HEK293 (cell line): Measurements from ENCODE around the gene CAPN13.
A peak's percentile ranks its signal among the peaks of the same experiment; 100 is the strongest.

Experiments used
- CTCF ChIA-PET: fragments of 350-600 bp; formaldehyde crosslinking; extraction: SDS; loops from one replicate; lab custom pipeline; 2021; ENCODE audit warnings: antibody characterized with exemption; lab: Yijun Ruan, JAX
- POLR2A ChIA-PET: fragments of 300-600 bp; formaldehyde crosslinking; extraction: SDS; loops from one replicate; lab custom pipeline; 2020; ENCODE audit warnings: antibody characterized with exemption, inconsistent platforms; lab: Yijun Ruan, JAX
- H3K27ac ChIP-seq: fragments of 200-500 bp; sonication (Bioruptor generic); 2 replicates; pipeline ENCODE4 v1.5.1; 2014; ENCODE audit warnings: low read depth, low read length, control low read depth, inconsistent platforms; ENCODE audit errors: extremely low read depth
- H3K36me3 ChIP-seq, 2 experiments: fragments of 200-500 bp in 1 of 2; sonication (Bioruptor generic) in 1 of 2; 1 replicate in 1 of 2; 2 replicates in 1 of 2; pipeline ENCODE4 v1.5.1; 2014 to 2017; ENCODE audit warnings: inconsistent platforms in 2 of 2, low read length in 2 of 2; ENCODE audit not compliant: control insufficient read depth in 2 of 2, insufficient read depth in 1 of 2
- H3K4me1 ChIP-seq: fragments of 200-500 bp; sonication (Bioruptor generic); 2 replicates; pipeline ENCODE4 v1.5.1; 2014; ENCODE audit warnings: mild to moderate bottlenecking, low read length, inconsistent platforms; ENCODE audit not compliant: control insufficient read depth, insufficient read depth
- H3K4me3 ChIP-seq: 2 replicates; pipeline ENCODE4 v1.5.1; 2011; ENCODE audit warnings: low read depth, mild to moderate bottlenecking, control low read depth, low read length, moderate library complexity
- H3K9me3 ChIP-seq: fragments of 200-500 bp; sonication (Bioruptor generic); 2 replicates; pipeline ENCODE4 v1.5.1; 2014; ENCODE audit warnings: low read depth, low read length, inconsistent platforms; ENCODE audit not compliant: control insufficient read depth, insufficient read depth
- BCL11A ChIP-seq: fragments of 450-650 bp; formaldehyde crosslinking; IDR thresholded peaks from 2 replicates; pipeline ENCODE4 v1.5.1; 2016; ENCODE audit warnings: low read depth, missing biosample characterization, missing genetic modification characterization
- CTCF ChIP-seq: fragments of 450-650 bp; formaldehyde crosslinking; IDR thresholded peaks from 2 replicates; pipeline ENCODE4 v1.5.1; 2016; ENCODE audit warnings: missing biosample characterization, missing genetic modification characterization
- HOXA7 ChIP-seq: sonication (generic); formaldehyde crosslinking; IDR thresholded peaks from 2 replicates; pipeline ENCODE4 v1.8.1; 2022; ENCODE audit warnings: missing genetic modification reagents, borderline replicate concordance
- KLF17 ChIP-seq: fragments of 450-650 bp; formaldehyde crosslinking; IDR thresholded peaks from 2 replicates; pipeline ENCODE4 v1.5.1; 2016; ENCODE audit warnings: missing biosample characterization, missing genetic modification characterization
- PRDM10 ChIP-seq: fragments of 450-650 bp; formaldehyde crosslinking; IDR thresholded peaks from 2 replicates; pipeline ENCODE4 v1.5.1; 2016; ENCODE audit warnings: missing biosample characterization, missing genetic modification characterization
- REPIN1 ChIP-seq: fragments of 450-650 bp; formaldehyde crosslinking; IDR thresholded peaks from 2 replicates; pipeline ENCODE4 v1.5.1; 2017; ENCODE audit warnings: missing biosample characterization, missing genetic modification characterization, low read depth
- SCRT1 ChIP-seq: fragments of 450-650 bp; formaldehyde crosslinking; IDR thresholded peaks from 2 replicates; pipeline ENCODE4 v1.5.1; 2016; ENCODE audit warnings: missing biosample characterization, missing genetic modification characterization, borderline replicate concordance
- SETDB1 ChIP-seq: IDR thresholded peaks from one replicate; pipeline ENCODE4 v1.6.1; 2017; ENCODE audit warnings: mild to moderate bottlenecking, low read length, moderate library complexity, mixed read lengths; ENCODE audit not compliant: insufficient read length
- SP2 ChIP-seq: fragments of 450-650 bp; formaldehyde crosslinking; IDR thresholded peaks from 2 replicates; pipeline ENCODE4 v1.5.1; 2016; ENCODE audit warnings: missing biosample characterization, missing genetic modification characterization
- SP3 ChIP-seq: fragments of 450-650 bp; formaldehyde crosslinking; IDR thresholded peaks from 2 replicates; pipeline ENCODE4 v1.5.1; 2016; ENCODE audit warnings: missing biosample characterization, missing genetic modification characterization
- SP7 ChIP-seq: fragments of 450-650 bp; formaldehyde crosslinking; IDR thresholded peaks from 2 replicates; pipeline ENCODE4 v1.5.1; 2016; ENCODE audit warnings: missing biosample characterization, missing genetic modification characterization
- ZBTB8A ChIP-seq: fragments of 450-650 bp; formaldehyde crosslinking; IDR thresholded peaks from 2 replicates; pipeline ENCODE4 v1.5.1; 2016; ENCODE audit warnings: missing biosample characterization, missing genetic modification characterization
- ZIC2 ChIP-seq: fragments of 450-650 bp; formaldehyde crosslinking; IDR thresholded peaks from 2 replicates; pipeline ENCODE4 v1.5.1; 2016; ENCODE audit warnings: missing biosample characterization, missing genetic modification characterization
- ZNF157 ChIP-seq: fragments of 450-650 bp; formaldehyde crosslinking; IDR thresholded peaks from 2 replicates; pipeline ENCODE4 v1.5.1; 2016; ENCODE audit warnings: missing biosample characterization, missing genetic modification characterization
- ZNF23 ChIP-seq: fragments of 450-650 bp; formaldehyde crosslinking; IDR thresholded peaks from 2 replicates; pipeline ENCODE4 v1.5.1; 2016; ENCODE audit warnings: missing biosample characterization, missing genetic modification characterization, borderline replicate concordance
- ZNF274 ChIP-seq, 2 experiments: fragments of 200-500 bp in 1 of 2; fragments of 450-650 bp in 1 of 2; sonication (Bioruptor generic) in 1 of 2; formaldehyde crosslinking in 1 of 2; IDR thresholded peaks; 2 replicates each; pipeline versions ENCODE4 v1.5.1 to v1.6.1; 2014 to 2016; ENCODE audit warnings: borderline replicate concordance in 1 of 2, inconsistent platforms in 1 of 2, low read length in 1 of 2, missing biosample characterization in 1 of 2, missing genetic modification characterization in 1 of 2
- ZNF341 ChIP-seq: fragments of 450-650 bp; formaldehyde crosslinking; IDR thresholded peaks from 2 replicates; pipeline ENCODE4; 2016; ENCODE audit warnings: low read depth, missing biosample characterization, missing genetic modification characterization
- ZNF394 ChIP-seq: fragments of 450-650 bp; formaldehyde crosslinking; IDR thresholded peaks from 2 replicates; pipeline ENCODE4 v1.5.1; 2016; ENCODE audit warnings: missing biosample characterization, missing genetic modification characterization, mild to moderate bottlenecking, moderate library complexity, borderline replicate concordance
- ZNF488 ChIP-seq: fragments of 450-650 bp; formaldehyde crosslinking; IDR thresholded peaks from 2 replicates; pipeline ENCODE4 v1.5.1; 2016; ENCODE audit warnings: missing biosample characterization, missing genetic modification characterization
- ZNF510 ChIP-seq: fragments of 450-650 bp; formaldehyde crosslinking; IDR thresholded peaks from 2 replicates; pipeline ENCODE4 v1.5.1; 2018; ENCODE audit warnings: mild to moderate bottlenecking, missing genetic modification characterization, missing biosample characterization; ENCODE audit not compliant: insufficient replicate concordance
- ZNF571 ChIP-seq: fragments of 450-650 bp; formaldehyde crosslinking; IDR thresholded peaks from 2 replicates; pipeline ENCODE4 v1.5.0; 2017; ENCODE audit warnings: missing biosample characterization, missing genetic modification characterization
- ZNF654 ChIP-seq: fragments of 450-650 bp; formaldehyde crosslinking; IDR thresholded peaks from 2 replicates; pipeline ENCODE4 v1.5.1; 2016; ENCODE audit warnings: low read depth, missing biosample characterization, missing genetic modification characterization
- ZNF660 ChIP-seq: fragments of 450-650 bp; IDR thresholded peaks from 2 replicates; pipeline ENCODE4 v1.5.1; 2018; ENCODE audit warnings: missing biosample characterization, mild to moderate bottlenecking, missing genetic modification characterization
- ZNF670 ChIP-seq: fragments of 450-650 bp; formaldehyde crosslinking; IDR thresholded peaks from 2 replicates; pipeline ENCODE4 v1.5.1; 2016; ENCODE audit warnings: missing biosample characterization, missing genetic modification characterization, low read depth
- ZNF677 ChIP-seq: fragments of 450-650 bp; IDR thresholded peaks from 2 replicates; pipeline ENCODE4 v1.5.0; 2018; ENCODE audit warnings: missing biosample characterization, mild to moderate bottlenecking, missing genetic modification characterization, moderate library complexity
- ZNF785 ChIP-seq: fragments of 450-650 bp; formaldehyde crosslinking; IDR thresholded peaks from 2 replicates; pipeline ENCODE4 v1.5.1; 2016; ENCODE audit warnings: missing biosample characterization, missing genetic modification characterization
- ZNF792 ChIP-seq: fragments of 450-650 bp; formaldehyde crosslinking; IDR thresholded peaks from 2 replicates; pipeline ENCODE4 v1.5.1; 2016; ENCODE audit warnings: missing biosample characterization, missing genetic modification characterization
- ZSCAN30 ChIP-seq: fragments of 450-650 bp; IDR thresholded peaks from 2 replicates; pipeline ENCODE4 v1.5.1; 2018; ENCODE audit warnings: missing biosample characterization, mild to moderate bottlenecking, missing genetic modification characterization, moderate library complexity

The CAPN13 gene

GRCh38 chr2:30711646-30712085 is 95.6 kb downstream of the CAPN13 start:
- 0 out of 2 replicates have a peak, but pooled peaks have one; percentile 10 for TF ChIP-seq ZNF394 (tag by site-specific recombination)
- peak; percentile 85 for TF ChIP-seq ZNF660 (tag by site-specific recombination)
- TF ChIP-seq SP7 (tag by site-specific recombination): peak; percentile 48
- no peak for TF ChIP-seq ZNF341 (tag by site-specific recombination)
- TF ChIP-seq ZNF654 (tag by site-specific recombination): peak; percentile 94
- peak; percentile 29; the same call in 1 of the 2 replicates for TF ChIP-seq PRDM10 (tag by site-specific recombination)
- peak; percentile 61; the same call in 1 of the 2 replicates for TF ChIP-seq ZNF785 (tag by site-specific recombination)
- peak; percentile 90 for TF ChIP-seq SETDB1
- peak; percentile 89 for TF ChIP-seq CTCF (tag by site-specific recombination)
- peak; percentile 22; the same call in 1 of the 2 replicates for TF ChIP-seq ZIC2 (tag by site-specific recombination)
- 0 out of 2 replicates have a peak, but pooled peaks have one; percentile 25 for TF ChIP-seq KLF17 (tag by site-specific recombination)
- no peak for TF ChIP-seq BCL11A (tag by site-specific recombination)
- TF ChIP-seq ZSCAN30 (tag by site-specific recombination): 0 out of 2 replicates have a peak, but pooled peaks have one; percentile 60
- TF ChIP-seq SP3 (tag by site-specific recombination): 0 out of 2 replicates have a peak, but pooled peaks have one; percentile 21
- TF ChIP-seq ZBTB8A (tag by site-specific recombination): no peak
- TF ChIP-seq SP2: no peak
- no peaks in the 10 kb centered on the region for H3K4me1 ChIP-seq
- POLR2A ChIA-PET: interaction anchor here (1.0 to 1.5 kb wide), 5 partner anchors 349 to 565 kb away, joined by 3 to 7 read pairs (median 4); partner anchors contain the start of gene YPEL5

GRCh38 chr2:30710461-30710860 is 96.8 kb downstream of the CAPN13 start:
- no peak overlapping the region for H3K4me3 ChIP-seq
- no peak for TF ChIP-seq ZNF394 (tag by site-specific recombination)
- TF ChIP-seq ZNF510 (tag by site-specific recombination): no peak
- TF ChIP-seq ZNF488 (tag by site-specific recombination): no peak
- no peak for TF ChIP-seq ZBTB8A (tag by site-specific recombination)
- TF ChIP-seq ZNF670: no peak
- no peak for TF ChIP-seq ZNF23 (tag by site-specific recombination)
- TF ChIP-seq REPIN1 (tag by site-specific recombination): no peak
- no peak for TF ChIP-seq ZNF571 (tag by site-specific recombination)
- no peak for TF ChIP-seq ZNF677 (tag by site-specific recombination)
- TF ChIP-seq ZNF157 (tag by site-specific recombination): no peak
- no peak for TF ChIP-seq ZNF792 (tag by site-specific recombination)
- no peak for TF ChIP-seq ZNF274 (IDR thresholded peaks at IDR 0.05; ENCODE audit: low read length)
- no peak for TF ChIP-seq ZNF274 (tag by site-specific recombination; IDR thresholded peaks at IDR 0.05; ENCODE audit: borderline replicate concordance)
- no peak for TF ChIP-seq HOXA7
- TF ChIP-seq SCRT1 (tag by site-specific recombination): no peak

More at GRCh38 chr2:30711646-30712085, 95.6 kb downstream of the CAPN13 start:
- Histone ChIP-seq H3K27ac (no peak overlapping the region), H3K4me3 (no peak overlapping the region), H3K36me3 (no peaks in the 10 kb centered on the region), H3K9me3 (no peaks in the 10 kb centered on the region)
- CTCF ChIA-PET: interaction anchor here (0.5 to 13.3 kb wide), 136 partner anchors 9 to 1834 kb away, joined by 3 to 358 read pairs (median 4); partner anchors contain the start of genes CAPN13, EHD3, GALNT14 and LBH

More at GRCh38 chr2:30710461-30710860, 96.8 kb downstream of the CAPN13 start:
- POLR2A ChIA-PET: no interaction called here
- no peaks in the 10 kb centered on the region for H3K36me3 ChIP-seq
- CTCF ChIA-PET: interaction anchor here (0.6 to 13.3 kb wide), 32 partner anchors 12 to 623 kb away, joined by 3 to 358 read pairs (median 6); partner anchors contain the start of genes GALNT14 and LBH
- H3K9me3 ChIP-seq: no peaks in the 10 kb centered on the region
- H3K4me1 ChIP-seq: no peaks in the 10 kb centered on the region
- no peak overlapping the region for H3K27ac ChIP-seq
